GM13976 (cell line): ENCODE measurements around the gene DEFB116.
A peak's percentile ranks its signal among the peaks of the same experiment; 100 is the strongest.

ENCODE experiments used
- DNase-seq: peaks from one replicate; pipeline ENCODE4 v3.0.0; 2012; ENCODE audit warnings: low spot score
- in situ Hi-C: fragments of 300-500 bp; cut with MboI; formaldehyde crosslinking; loops from one replicate; pipeline ENCODE4 v1.12.0; 2022; ENCODE audit warnings: low sequenced_read_pairs, mixed read lengths, inconsistent platforms; ENCODE audit not compliant: unreplicated experiment
- TF ChIP-seq, protein P1 (sequence below): IDR thresholded peaks from 2 replicates; pipeline ENCODE4 v1.5.1; 2012; ENCODE audit warnings: borderline replicate concordance, mild to moderate bottlenecking; ENCODE audit not compliant: insufficient read depth; ENCODE audit errors: extremely low read depth, missing control alignments, control extremely low read depth

DEFB116 gene

DNA sequence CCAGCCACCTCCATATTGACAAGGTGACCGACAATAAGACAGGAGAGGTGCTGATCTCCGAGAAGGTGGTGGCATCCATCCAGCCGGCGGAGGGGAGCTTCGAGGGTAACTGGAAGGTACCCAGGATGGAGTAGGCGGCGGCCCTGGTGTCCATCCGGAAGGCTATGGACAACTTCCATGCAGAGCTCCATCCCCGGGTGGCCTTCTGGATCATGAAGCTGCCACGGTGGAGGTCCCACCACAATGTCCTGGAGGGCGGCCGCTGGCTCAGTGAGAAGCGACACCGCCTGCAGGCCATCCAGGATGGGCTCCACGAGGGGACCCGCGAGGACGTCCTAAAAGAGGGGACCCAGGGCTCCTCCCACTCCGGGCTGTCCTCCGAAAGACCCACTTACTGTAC lies 33.9 kb downstream of the DEFB116 start:
- no peak for DNase-seq
- TF ChIP-seq, protein P1, sequence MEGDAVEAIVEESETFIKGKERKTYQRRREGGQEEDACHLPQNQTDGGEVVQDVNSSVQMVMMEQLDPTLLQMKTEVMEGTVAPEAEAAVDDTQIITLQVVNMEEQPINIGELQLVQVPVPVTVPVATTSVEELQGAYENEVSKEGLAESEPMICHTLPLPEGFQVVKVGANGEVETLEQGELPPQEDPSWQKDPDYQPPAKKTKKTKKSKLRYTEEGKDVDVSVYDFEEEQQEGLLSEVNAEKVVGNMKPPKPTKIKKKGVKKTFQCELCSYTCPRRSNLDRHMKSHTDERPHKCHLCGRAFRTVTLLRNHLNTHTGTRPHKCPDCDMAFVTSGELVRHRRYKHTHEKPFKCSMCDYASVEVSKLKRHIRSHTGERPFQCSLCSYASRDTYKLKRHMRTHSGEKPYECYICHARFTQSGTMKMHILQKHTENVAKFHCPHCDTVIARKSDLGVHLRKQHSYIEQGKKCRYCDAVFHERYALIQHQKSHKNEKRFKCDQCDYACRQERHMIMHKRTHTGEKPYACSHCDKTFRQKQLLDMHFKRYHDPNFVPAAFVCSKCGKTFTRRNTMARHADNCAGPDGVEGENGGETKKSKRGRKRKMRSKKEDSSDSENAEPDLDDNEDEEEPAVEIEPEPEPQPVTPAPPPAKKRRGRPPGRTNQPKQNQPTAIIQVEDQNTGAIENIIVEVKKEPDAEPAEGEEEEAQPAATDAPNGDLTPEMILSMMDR = no peak
- in situ Hi-C loops = no loop called here

GRCh38 chr20:31260326-31260932 lies 48.0 kb downstream of the DEFB116 start:
- TF ChIP-seq, protein P1 = peak; percentile 34
- in situ Hi-C loops = no loop called here
- DNase-seq = no peak

DNA sequence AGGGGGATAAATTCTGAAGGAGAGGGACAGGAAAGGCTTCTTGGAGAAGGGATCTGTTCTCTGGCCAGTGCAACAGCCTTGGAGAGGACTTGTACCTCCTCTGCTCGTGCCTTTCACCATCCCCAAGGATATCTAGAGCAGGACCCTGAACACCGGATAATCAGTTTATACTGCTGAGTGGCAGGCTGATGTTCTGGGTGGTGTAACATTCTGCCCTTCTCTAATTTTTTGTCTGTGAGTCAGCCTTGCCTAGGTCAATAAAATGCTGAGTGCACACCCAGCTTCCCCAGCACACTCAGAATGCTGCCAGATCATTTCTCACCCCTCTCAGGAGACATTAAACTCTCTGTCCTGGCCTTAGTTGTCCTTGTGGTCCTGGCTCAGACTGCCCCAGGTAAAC lies 51.0 kb downstream of the DEFB116 start, which contains the start of gene DEFB115:
Gene DEFB115 (plus strand): TSS at position 301 of the 400 bp plus-strand sequence. CDS start 0 bp downstream, at position 301.
- TF ChIP-seq, protein P1 = no peak
- in situ Hi-C loops = no loop called here
- no peak for DNase-seq

GRCh38 chr20:31256959-31257358 lies 51.4 kb downstream of the DEFB116 start:
- TF ChIP-seq, protein P1 = no peak
- DNase-seq = no peak
- in situ Hi-C loops = no loop called here
